ENCODE measurements around the gene VAV1.
"Not testable (repeated sequence)": the region's sequence is repeated elsewhere in the genome, so short reads cannot be mapped to it uniquely, and the experiment has no call there.

VAV1 gene

DNA sequence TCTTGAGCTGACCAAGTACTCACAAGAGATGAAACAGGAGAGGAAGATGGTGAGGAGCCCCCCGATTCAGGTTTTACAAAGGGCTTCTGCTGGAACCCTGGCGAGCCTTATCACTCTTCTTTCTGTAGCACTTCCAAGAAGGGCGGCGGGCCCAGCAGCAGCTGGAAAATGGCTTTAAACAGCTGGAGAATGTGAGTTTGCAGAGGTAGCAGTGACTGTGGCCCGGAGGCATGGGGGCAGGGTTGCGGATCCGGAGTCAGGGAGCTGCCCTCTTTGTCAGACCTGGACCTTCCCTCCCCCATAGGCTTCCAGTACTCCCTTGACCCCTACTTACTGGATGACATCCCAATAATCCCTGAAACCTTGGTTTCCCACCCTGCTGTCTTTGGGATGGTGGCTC lies 29.4 kb upstream of the VAV1 start:
- H3K9me3 Mint-ChIP-seq: no peaks in the 10 kb centered on the region
- no peak overlapping the region for H3K4me3 Mint-ChIP-seq
- intact Hi-C loops (cut with micrococcal nuclease): no loop called here
- peaks cover 21% of the 10 kb centered on the region for H3K4me1 Mint-ChIP-seq (ENCODE audit: low read depth)
- H3K27me3 Mint-ChIP-seq: peaks cover 24% of the 10 kb centered on the region
- H3K27ac Mint-ChIP-seq: no peak overlapping the region
- peaks cover 60% of the 10 kb centered on the region for H3K36me3 Mint-ChIP-seq (ENCODE audit: low read depth)

DNA sequence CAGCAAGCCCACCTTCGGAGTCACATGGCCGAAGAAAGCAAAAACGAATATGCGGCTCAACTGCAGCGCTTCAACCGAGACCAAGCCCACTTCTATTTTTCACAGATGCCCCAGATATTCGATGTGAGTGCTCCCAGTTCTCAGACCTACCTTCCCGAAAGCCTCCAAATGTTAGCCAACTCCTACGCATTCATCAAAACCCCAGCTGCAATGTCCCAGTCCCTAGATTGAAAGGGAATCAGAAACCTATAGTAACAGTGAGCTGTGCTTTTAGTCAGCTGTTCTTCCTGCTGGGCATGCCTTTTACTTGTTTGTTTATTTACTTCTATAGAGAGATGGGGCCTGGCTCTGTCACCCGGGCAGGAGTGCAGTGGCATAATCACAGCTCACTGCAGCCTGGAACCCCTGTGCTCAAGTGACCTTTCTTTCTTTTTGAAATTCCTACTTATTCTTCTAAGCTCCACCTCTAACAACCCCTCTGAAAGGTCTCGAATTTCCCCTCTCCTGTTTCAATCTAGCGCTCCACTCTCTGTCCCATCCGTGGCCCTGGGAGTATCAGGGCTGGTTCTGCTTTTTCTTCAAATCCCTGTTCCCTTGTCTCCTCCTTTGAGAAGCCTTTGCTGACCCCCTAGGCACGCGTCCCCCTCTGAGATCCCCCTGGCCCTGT lies 28.7 kb upstream of the VAV1 start:
- Mint-ChIP-seq H3K9me3 (no peaks in the 10 kb centered on the region), H3K27ac (no peak overlapping the region), H3K27me3 (peaks cover 24% of the 10 kb centered on the region), H3K4me1 (ENCODE audit: low read depth) (peaks cover 13% of the 10 kb centered on the region), H3K4me3 (no peak overlapping the region), H3K36me3 (ENCODE audit: low read depth) (peaks cover 68% of the 10 kb centered on the region)
- intact Hi-C loops (cut with micrococcal nuclease): no loop called here

DNA sequence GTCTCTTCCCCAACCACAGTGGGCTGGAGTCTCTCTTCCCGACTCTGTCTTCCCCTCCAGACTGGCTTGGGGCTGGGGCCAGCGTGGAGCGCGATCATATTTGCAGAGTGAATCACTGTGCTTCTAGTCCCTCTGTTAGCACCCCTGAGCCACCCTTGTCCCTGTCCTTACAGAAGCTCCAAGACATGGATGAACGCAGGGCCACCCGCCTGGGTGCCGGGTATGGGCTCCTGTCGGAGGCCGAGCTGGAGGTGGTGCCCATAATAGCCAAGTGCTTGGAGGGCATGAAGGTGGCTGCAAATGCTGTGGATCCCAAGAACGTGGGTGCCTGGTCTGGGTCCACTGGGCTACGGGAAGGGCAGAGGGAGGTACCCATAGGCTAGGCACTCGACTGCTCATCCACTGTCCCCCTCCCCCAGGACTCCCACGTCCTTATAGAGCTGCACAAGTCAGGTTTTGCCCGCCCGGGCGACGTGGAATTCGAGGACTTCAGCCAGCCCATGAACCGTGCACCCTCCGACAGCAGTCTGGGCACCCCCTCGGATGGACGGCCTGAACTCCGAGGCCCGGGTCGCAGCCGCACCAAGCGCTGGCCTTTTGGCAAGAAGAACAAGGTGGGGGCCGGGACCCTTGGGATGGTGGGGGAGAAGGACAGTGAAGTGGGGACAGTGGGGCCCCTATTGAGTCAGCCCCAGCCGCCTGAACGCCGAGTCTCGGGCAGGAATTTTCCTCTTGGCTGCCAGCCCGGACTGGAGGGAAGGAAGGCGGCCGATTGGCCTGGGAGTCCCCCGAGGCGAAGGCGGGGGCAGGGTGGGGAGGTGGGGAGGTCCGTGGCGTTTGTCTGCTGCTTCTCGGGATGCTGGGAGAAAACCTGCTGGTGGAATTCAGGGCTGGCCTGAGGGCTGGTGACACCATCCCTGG lies 27.9 kb upstream of the VAV1 start:
- peaks cover 24% of the 10 kb centered on the region for H3K27me3 Mint-ChIP-seq
- no peaks in the 10 kb centered on the region for H3K9me3 Mint-ChIP-seq
- H3K4me1 Mint-ChIP-seq (ENCODE audit: low read depth): peaks cover 7% of the 10 kb centered on the region
- no peak overlapping the region for H3K27ac Mint-ChIP-seq
- intact Hi-C loops (cut with micrococcal nuclease): no loop called here
- no peak overlapping the region for H3K4me3 Mint-ChIP-seq
- peaks cover 73% of the 10 kb centered on the region for H3K36me3 Mint-ChIP-seq (ENCODE audit: low read depth)

DNA sequence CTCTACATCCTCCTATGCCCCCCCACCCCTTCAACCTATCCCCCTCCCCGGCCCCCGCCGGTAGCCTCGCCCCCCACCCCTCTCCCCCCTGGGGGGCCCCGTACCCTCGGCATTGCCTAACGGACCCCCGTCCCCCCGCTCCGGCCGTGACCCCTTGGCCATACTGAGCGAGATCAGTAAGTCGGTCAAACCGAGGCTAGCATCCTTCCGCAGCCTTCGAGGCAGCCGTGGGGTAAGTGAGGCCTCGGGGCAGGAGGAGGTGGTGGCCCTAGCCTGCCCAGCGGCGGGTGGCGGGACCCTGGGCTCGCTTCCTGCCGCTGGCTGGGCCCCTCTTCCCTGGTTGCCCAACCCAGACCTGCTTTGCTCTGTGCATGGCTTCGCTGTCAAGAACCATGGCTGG lies 26.5 kb upstream of the VAV1 start:
- Mint-ChIP-seq H3K27me3 (peaks cover 24% of the 10 kb centered on the region), H3K4me3 (no peak overlapping the region), H3K4me1 (ENCODE audit: low read depth) (peaks cover 4% of the 10 kb centered on the region), H3K9me3 (no peaks in the 10 kb centered on the region), H3K27ac (no peak overlapping the region), H3K36me3 (ENCODE audit: low read depth) (peaks cover 86% of the 10 kb centered on the region)
- intact Hi-C loops (cut with micrococcal nuclease): no loop called here

DNA sequence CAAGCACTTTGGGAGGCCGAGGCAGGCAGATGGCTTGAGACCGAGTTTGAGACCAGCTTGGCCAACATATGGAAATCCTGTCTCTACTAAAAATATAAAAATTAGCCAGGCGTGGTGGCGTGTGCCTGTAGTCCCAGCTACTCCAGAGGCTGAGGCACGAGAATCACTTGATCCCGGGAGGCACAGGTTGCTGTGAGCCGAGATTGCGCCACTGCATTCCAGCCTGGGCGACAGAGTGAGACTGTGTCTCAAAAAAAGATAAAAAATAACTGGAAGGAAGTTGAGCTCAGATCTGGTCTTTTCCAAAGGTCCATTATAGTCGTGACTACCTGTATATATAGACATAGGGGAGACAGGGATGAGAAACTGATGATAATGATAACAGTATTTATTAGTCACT lies 24.0 kb upstream of the VAV1 start:
- intact Hi-C loops (cut with micrococcal nuclease): not testable (repeated sequence)
- H3K36me3 Mint-ChIP-seq (ENCODE audit: low read depth): peaks cover 91% of the 10 kb centered on the region

DNA sequence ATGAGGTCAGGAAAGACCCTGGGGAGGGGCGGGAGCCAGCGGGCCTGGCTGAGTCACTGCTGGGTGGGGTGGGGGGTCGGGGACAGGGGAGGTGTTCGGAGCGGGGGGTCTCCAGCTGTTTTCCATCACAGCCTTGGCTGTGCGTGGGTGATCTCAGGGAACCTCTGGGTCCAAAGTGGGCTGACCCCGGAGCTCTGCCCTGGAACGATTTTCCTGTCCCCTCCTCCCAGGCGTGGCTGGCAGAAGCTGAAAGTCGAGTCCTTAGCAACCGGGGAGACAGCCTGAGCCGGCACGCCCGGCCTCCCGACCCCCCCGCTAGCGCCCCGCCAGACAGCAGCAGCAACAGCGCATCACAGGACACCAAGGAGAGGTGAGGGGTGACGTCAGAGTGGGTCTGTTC lies 22.4 kb upstream of the VAV1 start:
- H3K36me3 Mint-ChIP-seq (ENCODE audit: low read depth): peaks cover 76% of the 10 kb centered on the region
- H3K4me1 Mint-ChIP-seq (ENCODE audit: low read depth): peaks cover 23% of the 10 kb centered on the region
- H3K4me3 Mint-ChIP-seq: no peak overlapping the region
- intact Hi-C loops (cut with micrococcal nuclease): no loop called here
- H3K9me3 Mint-ChIP-seq: no peaks in the 10 kb centered on the region
- no peak overlapping the region for H3K27ac Mint-ChIP-seq
- H3K27me3 Mint-ChIP-seq: peaks cover 17% of the 10 kb centered on the region

More for the DNA sequence above, 24.0 kb upstream of the VAV1 start:
- H3K4me1 Mint-ChIP-seq (ENCODE audit: low read depth); H3K4me3 Mint-ChIP-seq; H3K9me3 Mint-ChIP-seq; H3K27ac Mint-ChIP-seq: not testable (repeated sequence)
- peaks cover 19% of the 10 kb centered on the region for H3K27me3 Mint-ChIP-seq

DNA sequence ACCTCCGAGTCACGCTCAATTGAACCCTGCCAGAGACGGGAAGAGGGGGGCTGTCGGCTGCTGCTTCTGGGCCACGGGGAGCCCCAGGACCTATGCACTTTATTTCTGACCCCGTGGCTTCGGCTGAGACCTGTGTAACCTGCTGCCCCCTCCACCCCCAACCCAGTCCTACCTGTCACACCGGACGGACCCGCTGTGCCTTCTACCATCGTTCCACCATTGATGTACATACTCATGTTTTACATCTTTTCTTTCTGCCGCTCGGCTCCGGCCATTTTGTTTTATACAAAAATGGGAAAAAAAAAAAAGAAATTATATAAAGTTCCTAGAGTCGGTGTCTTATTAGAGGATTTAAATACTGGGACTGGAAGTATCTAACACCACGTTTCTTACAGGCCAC lies 21.3 kb upstream of the VAV1 start:
- no peak overlapping the region for H3K4me3 Mint-ChIP-seq
- no peak overlapping the region for H3K27ac Mint-ChIP-seq
- intact Hi-C loops (cut with micrococcal nuclease): no loop called here
- H3K4me1 Mint-ChIP-seq (ENCODE audit: low read depth): peaks cover 23% of the 10 kb centered on the region
- H3K9me3 Mint-ChIP-seq: no peaks in the 10 kb centered on the region
- peaks cover 14% of the 10 kb centered on the region for H3K27me3 Mint-ChIP-seq
- peaks cover 65% of the 10 kb centered on the region for H3K36me3 Mint-ChIP-seq (ENCODE audit: low read depth)

DNA sequence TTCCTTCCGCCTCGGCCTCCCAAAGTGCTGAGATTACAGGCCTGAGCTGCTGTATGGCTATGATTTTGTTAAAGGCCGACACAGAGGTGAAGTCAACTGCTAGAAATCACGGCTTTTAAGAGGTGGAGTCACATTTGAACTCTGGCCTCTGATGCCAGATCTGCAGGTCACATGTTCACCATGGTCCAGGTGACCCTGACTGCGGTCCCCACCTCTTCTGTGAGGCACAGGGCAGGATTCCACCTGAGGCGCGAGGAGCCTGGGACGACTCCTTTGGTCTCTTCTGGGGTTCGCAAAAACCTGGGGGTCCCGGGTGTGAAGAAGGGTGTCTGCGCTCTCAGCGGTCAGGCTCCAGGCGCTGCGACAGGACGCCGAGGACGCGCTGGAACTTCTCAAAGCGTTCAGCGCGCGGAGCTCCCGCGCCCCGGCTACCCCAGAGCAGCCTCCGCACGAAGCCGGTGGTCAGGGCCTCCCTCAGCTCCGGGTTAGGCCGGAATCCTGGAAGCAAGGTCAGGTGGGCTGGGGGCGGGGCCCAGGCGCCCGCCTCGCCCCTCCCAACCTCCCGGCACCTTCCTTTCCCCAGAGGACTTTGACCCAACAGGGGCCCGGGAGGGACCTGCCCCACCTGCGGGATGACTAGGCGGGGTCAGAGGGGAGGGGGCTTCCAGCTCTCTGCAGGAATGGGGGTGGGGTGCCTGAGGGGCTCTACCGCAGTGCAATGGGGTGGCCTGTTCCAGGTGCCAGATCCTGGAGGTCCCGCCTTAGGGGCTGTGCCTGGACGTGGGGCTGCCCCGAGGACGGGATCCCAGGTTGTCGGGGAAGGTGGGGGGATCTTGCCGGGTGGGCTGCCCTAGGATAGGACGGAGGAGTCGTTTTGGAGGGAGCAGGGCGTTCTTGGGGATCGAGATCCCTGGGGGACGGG lies 20.0 kb upstream of the VAV1 start:
- Mint-ChIP-seq H3K27me3 (peaks cover 19% of the 10 kb centered on the region), H3K36me3 (ENCODE audit: low read depth) (peaks cover 52% of the 10 kb centered on the region), H3K4me1 (ENCODE audit: low read depth) (peaks cover 27% of the 10 kb centered on the region), H3K27ac (peak overlapping the region; percentile 89), H3K4me3 (peak overlapping the region; percentile 89), H3K9me3 (no peaks in the 10 kb centered on the region)
- intact Hi-C loops (cut with micrococcal nuclease): loop anchor here (2.0 kb wide), 1 partner anchor 14 kb away; the partner anchor contains the start of gene TRIP10

DNA sequence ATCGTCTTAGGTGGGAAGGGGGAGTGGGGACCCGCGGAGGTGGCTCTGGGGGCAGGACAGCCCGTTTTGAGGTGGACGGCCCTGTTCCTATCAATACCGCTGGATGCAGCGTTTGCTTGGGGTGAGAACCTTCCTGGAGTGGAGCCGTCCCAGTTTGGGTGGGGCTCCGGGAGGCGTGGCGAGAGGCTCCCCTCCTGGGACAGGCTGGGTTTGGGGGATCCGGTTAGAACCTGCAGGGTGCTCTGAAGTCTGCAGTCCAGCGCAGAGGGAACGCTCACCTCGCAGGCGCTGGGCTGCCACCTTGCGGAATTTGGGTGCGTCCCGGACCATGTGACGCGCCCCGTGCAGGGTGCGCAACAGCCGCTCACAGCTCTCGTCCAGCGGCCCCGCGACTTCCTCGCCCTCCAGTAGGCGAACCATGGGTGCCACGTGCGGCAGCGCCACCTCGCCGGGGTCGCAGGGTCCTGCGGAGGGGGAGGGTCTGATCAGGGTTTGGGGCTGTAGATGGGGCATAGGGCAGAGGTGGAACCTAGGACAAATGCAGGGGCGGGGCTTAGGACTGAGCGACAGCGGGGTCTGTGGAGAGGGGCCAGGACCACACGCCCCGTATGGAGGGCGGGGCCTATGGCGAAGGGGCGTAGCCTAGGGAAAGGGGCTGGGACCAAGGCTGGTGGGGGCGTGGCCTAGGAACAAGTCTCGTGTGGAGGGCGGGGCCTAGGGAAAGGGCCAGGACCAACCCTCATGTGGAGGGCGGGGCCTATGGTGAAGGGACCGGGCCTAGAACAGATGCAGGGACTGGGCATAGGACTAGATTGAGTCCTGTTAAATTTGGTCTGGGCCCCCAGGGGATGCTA lies 19.1 kb upstream of the VAV1 start:
- peaks cover 43% of the 10 kb centered on the region for H3K36me3 Mint-ChIP-seq (ENCODE audit: low read depth)

DNA sequence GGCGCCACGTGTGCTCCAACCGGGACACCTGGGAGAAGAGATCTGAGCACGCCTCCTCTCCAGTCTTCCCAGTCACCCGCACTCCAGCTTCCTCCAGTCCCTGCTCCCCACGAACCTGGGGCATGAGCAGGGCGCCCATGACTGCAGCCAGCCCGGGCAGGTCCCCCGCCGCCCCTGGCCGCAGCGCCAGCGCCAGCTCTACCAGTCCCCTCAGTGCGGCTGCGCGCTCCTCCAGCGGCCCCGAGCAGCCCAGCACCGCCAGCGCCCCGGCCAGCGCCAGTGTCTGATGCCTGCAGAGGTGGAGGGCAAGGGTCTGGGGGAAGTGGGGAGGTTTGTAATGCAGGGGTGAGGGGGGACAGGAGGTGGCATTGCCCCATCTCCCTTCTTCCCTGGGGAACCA lies 18.4 kb upstream of the VAV1 start:
- Mint-ChIP-seq H3K27ac (no peak overlapping the region), H3K36me3 (ENCODE audit: low read depth) (peaks cover 38% of the 10 kb centered on the region), H3K27me3 (peaks cover 22% of the 10 kb centered on the region), H3K4me3 (peak overlapping the region; percentile 89), H3K4me1 (ENCODE audit: low read depth) (peaks cover 28% of the 10 kb centered on the region), H3K9me3 (no peaks in the 10 kb centered on the region)
- intact Hi-C loops (cut with micrococcal nuclease): no loop called here

More for the DNA sequence above, 19.1 kb upstream of the VAV1 start:
- Mint-ChIP-seq H3K27me3 (peaks cover 19% of the 10 kb centered on the region), H3K4me3 (peak overlapping the region; percentile 89), H3K4me1 (ENCODE audit: low read depth) (peaks cover 28% of the 10 kb centered on the region), H3K27ac (peak overlapping the region; percentile 89), H3K9me3 (no peaks in the 10 kb centered on the region)
- intact Hi-C loops (cut with micrococcal nuclease): loop anchor here (2.0 kb wide), 1 partner anchor 15 kb away; the partner anchor contains the start of gene TRIP10

DNA sequence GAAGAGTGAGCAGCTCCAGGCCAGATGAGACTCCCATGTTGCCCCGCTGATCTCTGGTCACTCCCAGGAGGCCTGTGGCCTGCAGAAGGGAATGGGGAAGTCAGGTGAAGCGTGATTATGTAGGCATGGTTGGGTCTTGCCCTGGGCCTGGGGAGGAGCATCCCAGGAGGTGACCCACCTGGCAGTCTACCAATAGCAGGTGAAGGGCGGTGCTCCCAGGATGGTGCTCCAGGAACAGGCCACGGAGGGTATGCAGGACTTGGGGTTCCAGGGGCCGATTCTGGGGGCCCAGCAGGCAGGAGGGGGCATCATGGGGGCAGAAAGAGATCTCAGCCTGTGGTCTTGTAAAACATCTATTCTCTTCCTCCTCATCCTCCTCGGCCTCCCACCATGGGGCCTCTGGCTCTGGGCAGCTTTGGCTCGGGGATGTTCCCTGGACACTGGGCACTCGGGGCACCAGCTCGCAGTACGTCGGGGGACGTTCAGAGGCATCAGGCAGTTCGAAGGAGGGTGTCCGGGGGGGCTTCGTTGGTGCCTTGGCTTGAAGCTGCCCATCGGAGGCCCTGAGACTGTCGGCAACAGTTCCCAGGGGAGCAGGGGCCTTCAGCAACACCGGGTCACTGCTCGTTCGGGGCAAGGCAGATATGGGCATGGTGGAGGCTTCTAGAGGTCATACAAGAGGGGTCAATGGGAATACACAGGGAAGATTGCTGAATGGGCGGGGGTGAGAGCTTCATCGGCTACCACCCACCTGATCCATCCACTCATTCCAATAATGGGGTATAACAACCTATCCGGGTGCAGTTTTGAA lies 17.6 kb upstream of the VAV1 start:
- Mint-ChIP-seq H3K27me3 (peaks cover 22% of the 10 kb centered on the region), H3K27ac (no peak overlapping the region), H3K36me3 (ENCODE audit: low read depth) (peaks cover 31% of the 10 kb centered on the region), H3K9me3 (no peaks in the 10 kb centered on the region), H3K4me1 (ENCODE audit: low read depth) (peaks cover 28% of the 10 kb centered on the region), H3K4me3 (no peak overlapping the region)
- intact Hi-C loops (cut with micrococcal nuclease): no loop called here

DNA sequence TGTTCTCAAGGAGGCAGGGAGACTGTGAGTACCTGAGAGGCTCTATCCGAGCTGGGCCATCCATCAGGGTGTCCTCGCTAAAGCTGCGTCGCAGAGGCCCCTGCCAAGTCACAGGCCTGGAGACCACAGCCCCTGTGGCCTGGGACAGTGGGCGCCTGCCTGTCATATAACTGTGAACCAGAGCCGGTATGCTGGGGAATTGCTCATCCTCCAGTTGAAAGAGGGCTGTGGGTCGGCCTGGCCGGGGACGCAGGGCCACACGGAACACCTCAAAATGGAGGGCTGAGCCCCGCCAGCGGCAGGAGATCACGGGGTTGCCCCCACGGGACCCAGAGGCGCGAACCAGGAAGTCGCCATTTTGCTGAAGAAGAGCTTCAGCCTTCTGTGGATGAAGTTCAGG lies 11.9 kb upstream of the VAV1 start:
- no peak overlapping the region for H3K27ac Mint-ChIP-seq
- H3K27me3 Mint-ChIP-seq: peaks cover 10% of the 10 kb centered on the region
- no peaks in the 10 kb centered on the region for H3K9me3 Mint-ChIP-seq
- intact Hi-C loops (cut with micrococcal nuclease): no loop called here
- H3K4me1 Mint-ChIP-seq (ENCODE audit: low read depth): peaks cover 5% of the 10 kb centered on the region
- no peak overlapping the region for H3K4me3 Mint-ChIP-seq
- H3K36me3 Mint-ChIP-seq (ENCODE audit: low read depth): no peaks in the 10 kb centered on the region
